Calu3 (cell line): ENCODE results near the gene ARHGAP15. TPM values are rescaled to one million over a fixed set of nuclear protein-coding genes. Genes with fewer than 3 reads are reported as not detected.

ENCODE experiments used
- BruUV-seq: library from RNA; stranded (reverse); fragments of 400-500 nt; replicated peaks from 2 replicates; lab custom pipeline; 2021; lab: Mats Ljungman, UMichigan
- CTCF ChIA-PET: fragments of 300-600 bp; sonication (Branson Sonifier 250); formaldehyde crosslinking; loops from one replicate; lab custom pipeline; 2022; ENCODE audit warnings: antibody characterized with exemption; lab: Charles Lee
- DNase-seq: peaks from one replicate; pipeline ENCODE4 v3.0.0; 2022
- H3K27ac Mint-ChIP-seq: one replicate; pipeline ENCODE4 v1.8.0; 2022; ENCODE audit warnings: mixed read lengths; ENCODE audit not compliant: unreplicated experiment
- H3K27me3 Mint-ChIP-seq: one replicate; pipeline ENCODE4 v1.8.0; 2022; ENCODE audit warnings: mixed read lengths; ENCODE audit not compliant: unreplicated experiment
- H3K36me3 Mint-ChIP-seq: one replicate; pipeline ENCODE4 v1.8.0; 2022; ENCODE audit warnings: mild to moderate bottlenecking, moderate library complexity, mixed read lengths; ENCODE audit not compliant: insufficient read depth, unreplicated experiment
- H3K4me1 Mint-ChIP-seq: one replicate; pipeline ENCODE4 v1.8.0; 2022; ENCODE audit warnings: mild to moderate bottlenecking, low read depth, mixed read lengths; ENCODE audit not compliant: unreplicated experiment
- H3K4me3 Mint-ChIP-seq: one replicate; pipeline ENCODE4 v1.8.0; 2022; ENCODE audit warnings: mild to moderate bottlenecking, low read depth, moderate library complexity, mixed read lengths; ENCODE audit not compliant: unreplicated experiment
- H3K9me3 Mint-ChIP-seq: one replicate; pipeline ENCODE4 v1.8.0; 2022; ENCODE audit warnings: low read depth, mixed read lengths; ENCODE audit not compliant: unreplicated experiment
- CTCF ChIP-seq: fragments of 200-600 bp; IDR thresholded peaks from one replicate; pipeline ENCODE4 v1.8.0; 2022; ENCODE audit warnings: antibody characterized with exemption; ENCODE audit not compliant: unreplicated experiment
- intact Hi-C: fragments of 100-400 bp; cut with micrococcal nuclease; formaldehyde crosslinking; loops from one replicate; pipeline ENCODE4 v1.10.0; 2022; ENCODE audit not compliant: unreplicated experiment
- total RNA-seq: library from RNA; stranded (reverse); gene quantifications from 2 replicates; pipeline ENCODE4 v1.2.3, GENCODE V29; 2022

ARHGAP15 gene
- total RNA-seq, 1 experiment from 2014 or later: not detected

GRCh38 chr2:143471550-143471949 is 342.3 kb downstream of the ARHGAP15 start:
- no peak for DNase-seq
- Mint-ChIP-seq H3K4me3 (no peak overlapping the region), H3K4me1 (peaks cover 14% of the 10 kb centered on the region), H3K36me3 (no peaks in the 10 kb centered on the region), H3K27ac (no peak overlapping the region), H3K9me3 (no peaks in the 10 kb centered on the region), H3K27me3 (no peaks in the 10 kb centered on the region)
- no peak for TF ChIP-seq CTCF
- CTCF ChIA-PET: no interaction called here
- intact Hi-C loops: no loop called here
- BruUV-seq: no TSS peak

GRCh38 chr2:143473216-143473615 is 344.0 kb downstream of the ARHGAP15 start:
- H3K27me3 Mint-ChIP-seq: no peaks in the 10 kb centered on the region
- no peak overlapping the region for H3K27ac Mint-ChIP-seq
- DNase-seq: peak; percentile 1
- H3K9me3 Mint-ChIP-seq: no peaks in the 10 kb centered on the region
- H3K36me3 Mint-ChIP-seq: no peaks in the 10 kb centered on the region
- H3K4me1 Mint-ChIP-seq: peaks cover 14% of the 10 kb centered on the region
- H3K4me3 Mint-ChIP-seq: no peak overlapping the region
- no peak for TF ChIP-seq CTCF
- CTCF ChIA-PET: no interaction called here
- intact Hi-C loops: no loop called here
- no TSS peak for BruUV-seq

- Mint-ChIP-seq H3K4me3 (no peak overlapping the region), H3K36me3 (no peaks in the 10 kb centered on the region), H3K4me1 (peaks cover 14% of the 10 kb centered on the region), H3K27me3 (no peaks in the 10 kb centered on the region), H3K9me3 (no peaks in the 10 kb centered on the region), H3K27ac (no peak overlapping the region)
- no peak for DNase-seq
- no TSS peak for BruUV-seq
- CTCF ChIA-PET: no interaction called here
- intact Hi-C loops: no loop called here
- no peak for TF ChIP-seq CTCF
Observed at GRCh38 chr2:143473820-143474219, 344.6 kb downstream of the ARHGAP15 start.

- Mint-ChIP-seq H3K27me3 (no peaks in the 10 kb centered on the region), H3K4me1 (peaks cover 14% of the 10 kb centered on the region), H3K9me3 (no peaks in the 10 kb centered on the region), H3K27ac (no peak overlapping the region), H3K36me3 (no peaks in the 10 kb centered on the region), H3K4me3 (no peak overlapping the region)
- intact Hi-C loops: no loop called here
- CTCF ChIA-PET: no interaction called here
- TF ChIP-seq CTCF: no peak
- BruUV-seq: no TSS peak
- no peak for DNase-seq
Observed at GRCh38 chr2:143474586-143474985, 345.4 kb downstream of the ARHGAP15 start.
